ENCODE results near the gene ASH1L. TPM values are rescaled to one million over a fixed set of nuclear protein-coding genes. Genes with fewer than 3 reads are reported as not detected.
"Not testable (repeated sequence)": the region's sequence is repeated elsewhere in the genome, so short reads cannot be mapped to it uniquely, and the experiment has no call there.

Gene ASH1L
- total RNA-seq, 6 experiments from 2014 or later = 25.7 to 32.5 (median 26.7) TPM

DNA sequence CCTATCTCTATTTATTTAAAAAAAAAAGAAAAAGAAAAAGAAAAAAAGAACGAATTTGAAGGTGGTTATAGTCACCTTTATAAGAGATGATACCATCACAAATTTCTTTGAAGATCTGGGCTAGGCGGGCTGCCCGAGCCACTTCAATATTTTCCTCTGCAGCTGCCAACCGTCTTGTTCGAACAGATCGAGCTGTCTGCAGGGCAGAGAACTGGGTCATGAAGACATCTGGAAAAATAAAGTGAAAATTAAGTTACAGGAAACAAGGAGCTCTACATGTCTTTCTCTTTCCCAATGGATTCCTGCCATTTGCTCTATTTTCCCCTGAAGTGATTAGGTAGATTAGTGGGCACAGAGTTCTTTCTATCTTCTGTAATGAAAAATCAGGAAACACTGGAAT lies 210.0 kb downstream of the ASH1L start:
- TF ChIP-seq, protein P1, sequence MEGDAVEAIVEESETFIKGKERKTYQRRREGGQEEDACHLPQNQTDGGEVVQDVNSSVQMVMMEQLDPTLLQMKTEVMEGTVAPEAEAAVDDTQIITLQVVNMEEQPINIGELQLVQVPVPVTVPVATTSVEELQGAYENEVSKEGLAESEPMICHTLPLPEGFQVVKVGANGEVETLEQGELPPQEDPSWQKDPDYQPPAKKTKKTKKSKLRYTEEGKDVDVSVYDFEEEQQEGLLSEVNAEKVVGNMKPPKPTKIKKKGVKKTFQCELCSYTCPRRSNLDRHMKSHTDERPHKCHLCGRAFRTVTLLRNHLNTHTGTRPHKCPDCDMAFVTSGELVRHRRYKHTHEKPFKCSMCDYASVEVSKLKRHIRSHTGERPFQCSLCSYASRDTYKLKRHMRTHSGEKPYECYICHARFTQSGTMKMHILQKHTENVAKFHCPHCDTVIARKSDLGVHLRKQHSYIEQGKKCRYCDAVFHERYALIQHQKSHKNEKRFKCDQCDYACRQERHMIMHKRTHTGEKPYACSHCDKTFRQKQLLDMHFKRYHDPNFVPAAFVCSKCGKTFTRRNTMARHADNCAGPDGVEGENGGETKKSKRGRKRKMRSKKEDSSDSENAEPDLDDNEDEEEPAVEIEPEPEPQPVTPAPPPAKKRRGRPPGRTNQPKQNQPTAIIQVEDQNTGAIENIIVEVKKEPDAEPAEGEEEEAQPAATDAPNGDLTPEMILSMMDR (IDR thresholded peaks at IDR 0.05) = no peak
- Mint-ChIP-seq H3K27ac (no peak overlapping the region), H3K36me3 (ENCODE audit: low read depth) (peaks cover 29% of the 10 kb centered on the region), H3K4me3 (no peak overlapping the region), H3K9me3 (no peaks in the 10 kb centered on the region), H3K27me3 (ENCODE audit: insufficient read depth) (no peaks in the 10 kb centered on the region), H3K4me1 (ENCODE audit: low read depth) (no peaks in the 10 kb centered on the region)
- DNase-seq = no peak

DNA sequence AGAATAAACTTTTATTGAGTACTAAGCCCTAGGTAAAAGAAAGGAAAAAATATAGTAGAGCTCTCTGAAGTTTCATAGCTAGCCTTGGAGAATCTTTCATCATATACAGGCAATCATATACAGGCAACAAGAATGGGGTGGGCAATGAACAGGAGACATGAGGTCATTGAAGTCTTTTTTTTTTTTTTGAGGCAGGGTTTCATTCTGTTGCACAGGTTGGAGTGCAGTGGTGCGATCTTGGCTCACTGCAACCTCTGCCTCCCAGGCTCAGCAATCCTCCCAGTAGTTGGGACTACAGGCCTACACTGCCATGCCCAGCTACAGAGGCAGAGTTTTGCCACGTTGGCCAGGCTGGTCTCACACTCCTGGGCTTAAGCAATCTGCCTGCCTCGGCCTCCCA lies 219.8 kb downstream of the ASH1L start:
- no peaks in the 10 kb centered on the region for H3K9me3 Mint-ChIP-seq
- H3K27ac Mint-ChIP-seq = no peak overlapping the region
- DNase-seq = no peak
- peaks cover 33% of the 10 kb centered on the region for H3K36me3 Mint-ChIP-seq (ENCODE audit: low read depth)
- H3K4me3 Mint-ChIP-seq = no peak overlapping the region
- no peaks in the 10 kb centered on the region for H3K4me1 Mint-ChIP-seq (ENCODE audit: low read depth)
- no peaks in the 10 kb centered on the region; the same call in 1 of the 2 replicates for H3K27me3 Mint-ChIP-seq (ENCODE audit: insufficient read depth)
- TF ChIP-seq, protein P1 (IDR thresholded peaks at IDR 0.05) = no peak

DNA sequence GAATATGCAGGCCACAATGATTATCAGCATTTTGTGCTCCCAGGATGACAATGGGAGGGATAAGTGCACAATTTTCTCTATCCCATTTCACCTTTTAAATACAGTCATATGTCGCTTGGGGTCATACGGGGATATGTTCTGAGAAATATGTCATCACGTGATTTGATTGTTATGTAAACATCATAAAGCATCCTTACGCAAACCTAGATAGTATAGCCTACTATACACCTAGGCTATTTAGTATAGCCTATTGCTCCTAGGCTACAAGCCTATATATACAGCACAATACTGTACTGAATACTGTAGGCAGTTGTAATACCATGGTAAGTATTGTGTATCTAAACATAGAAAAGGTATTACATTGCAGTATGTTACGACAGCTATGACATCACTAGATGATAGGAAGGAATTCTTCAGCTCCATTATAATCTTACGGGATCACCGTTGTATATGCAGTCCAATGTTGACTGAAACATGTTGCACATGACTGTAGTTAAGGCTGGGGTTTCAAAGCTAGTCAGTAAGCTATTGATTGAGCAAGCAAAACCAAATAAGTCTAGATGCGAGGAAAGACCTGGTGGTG lies 223.0 kb downstream of the ASH1L start:
- no peak for DNase-seq
- no peak overlapping the region for H3K27ac Mint-ChIP-seq
- peaks cover 35% of the 10 kb centered on the region for H3K36me3 Mint-ChIP-seq (ENCODE audit: low read depth)

DNA sequence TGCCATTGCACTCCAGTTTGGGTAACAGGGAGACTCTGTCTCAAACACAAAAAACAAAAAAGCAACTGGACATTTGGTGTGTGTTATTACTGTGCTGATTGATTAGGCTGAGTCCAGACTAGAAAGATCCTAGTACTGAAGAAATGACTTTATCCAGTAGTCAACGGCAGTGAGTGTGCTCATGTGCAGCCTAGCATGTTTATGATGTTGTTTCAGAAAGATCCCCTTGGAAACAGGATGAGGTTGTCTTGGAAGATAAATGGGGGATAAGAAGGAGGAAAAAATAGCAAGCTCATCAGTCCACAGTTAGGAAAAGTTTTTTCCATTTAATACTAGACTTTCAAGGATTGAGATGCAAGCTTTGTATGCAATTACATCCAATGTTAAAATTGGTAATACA lies 227.6 kb downstream of the ASH1L start:
- peaks cover 32% of the 10 kb centered on the region for H3K36me3 Mint-ChIP-seq (ENCODE audit: low read depth)
- TF ChIP-seq, protein P1 (IDR thresholded peaks at IDR 0.05) = no peak
- no peaks in the 10 kb centered on the region for H3K4me1 Mint-ChIP-seq (ENCODE audit: low read depth)
- H3K9me3 Mint-ChIP-seq = no peaks in the 10 kb centered on the region
- no peak overlapping the region for H3K27ac Mint-ChIP-seq
- no peaks in the 10 kb centered on the region; the same call in 1 of the 2 replicates for H3K27me3 Mint-ChIP-seq (ENCODE audit: insufficient read depth)
- DNase-seq = no peak
- no peak overlapping the region for H3K4me3 Mint-ChIP-seq

More for the DNA sequence above, 223.0 kb downstream of the ASH1L start:
- TF ChIP-seq, protein P1 (IDR thresholded peaks at IDR 0.05) = no peak
- no peaks in the 10 kb centered on the region for H3K9me3 Mint-ChIP-seq
- no peaks in the 10 kb centered on the region for H3K4me1 Mint-ChIP-seq (ENCODE audit: low read depth)
- H3K27me3 Mint-ChIP-seq (ENCODE audit: insufficient read depth) = no peaks in the 10 kb centered on the region; the same call in 1 of the 2 replicates
- H3K4me3 Mint-ChIP-seq = no peak overlapping the region

DNA sequence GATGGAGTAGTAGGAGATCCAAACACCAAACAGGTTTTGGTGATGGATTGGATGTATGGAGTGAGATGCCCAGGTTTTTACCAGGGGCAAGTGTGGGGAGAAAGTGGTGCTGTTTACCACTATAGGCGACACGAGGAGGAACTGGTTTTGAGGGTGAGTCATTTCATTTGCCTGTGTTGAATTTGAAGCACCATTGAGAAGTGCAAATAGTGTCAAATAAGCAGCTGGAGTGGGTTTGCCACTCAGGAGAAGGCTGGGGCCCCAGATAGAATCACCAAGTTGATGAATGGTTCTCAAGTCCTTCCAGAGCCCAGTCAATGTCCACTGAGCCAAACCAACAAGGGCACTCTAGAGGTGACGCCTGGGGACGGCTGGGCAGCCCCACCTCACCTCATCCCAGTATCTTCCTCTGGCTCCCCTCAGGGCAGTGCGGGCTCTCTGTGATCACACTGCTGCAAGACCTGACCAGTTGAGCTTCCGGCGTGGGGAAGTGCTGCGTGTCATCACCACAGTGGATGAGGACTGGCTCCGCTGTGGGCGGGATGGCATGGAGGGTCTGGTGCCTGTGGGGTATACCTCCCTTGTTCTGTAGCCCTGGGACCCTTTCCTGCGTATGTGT lies 232.5 kb downstream of the ASH1L start:
- Mint-ChIP-seq H3K27me3 (ENCODE audit: insufficient read depth) (peaks cover 8% of the 10 kb centered on the region), H3K9me3 (no peaks in the 10 kb centered on the region), H3K4me1 (ENCODE audit: low read depth) (peaks cover 12% of the 10 kb centered on the region), H3K36me3 (ENCODE audit: low read depth) (peaks cover 21% of the 10 kb centered on the region), H3K27ac (peak overlapping the region; percentile 11; the same call in 1 of the 2 replicates), H3K4me3 (no peak overlapping the region)
- no peak for DNase-seq
- TF ChIP-seq, protein P1 (IDR thresholded peaks at IDR 0.05) = no peak

DNA sequence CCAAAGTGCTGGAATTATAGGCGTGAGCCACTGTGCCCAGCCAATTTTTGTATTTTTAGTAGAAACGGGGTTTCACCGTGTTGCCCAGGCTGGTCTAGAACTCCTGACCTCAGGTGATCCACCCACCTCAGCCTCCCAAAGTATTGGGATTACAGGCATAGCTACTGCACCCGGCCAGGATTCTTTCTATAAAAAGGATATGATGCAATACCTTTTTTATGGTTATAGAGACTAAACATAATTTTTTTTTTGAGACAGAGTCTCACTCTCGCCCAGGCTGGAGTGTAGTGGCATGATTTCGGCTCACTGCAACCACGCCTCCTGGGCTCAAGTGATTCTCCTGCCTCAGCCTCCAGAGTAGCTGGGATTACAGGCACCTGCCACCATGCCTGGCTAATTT lies 233.7 kb downstream of the ASH1L start:
- Mint-ChIP-seq H3K36me3 (ENCODE audit: low read depth) (peaks cover 21% of the 10 kb centered on the region), H3K4me1 (ENCODE audit: low read depth) (peaks cover 12% of the 10 kb centered on the region), H3K27me3 (ENCODE audit: insufficient read depth) (peaks cover 15% of the 10 kb centered on the region)
- not testable (repeated sequence) for DNase-seq, H3K9me3 Mint-ChIP-seq, H3K27ac Mint-ChIP-seq, H3K4me3 Mint-ChIP-seq

Measured in HFFc6 (cell line).